PC-3 (cell line): ENCODE measurements around the gene CMTM6. TPM values are rescaled to one million over a fixed set of nuclear protein-coding genes. Genes with fewer than 3 reads are reported as not detected.

Experiments
- ATAC-seq: fragments of 200-7000 bp; cut with Tn5 transposase; 2 replicates; pipeline ENCODE4 v1.9.1; 2020; ENCODE audit warnings: mild to moderate bottlenecking, moderate library complexity
- BruUV-seq: library from RNA; stranded (reverse); fragments of 400-500 nt; replicated peaks from 2 replicates; lab custom pipeline; 2021; lab: Mats Ljungman, UMichigan
- CTCF ChIA-PET: fragments of 300-600 bp; sonication (Branson Sonifier 250); formaldehyde crosslinking; loops from one replicate; lab custom pipeline; 2022; ENCODE audit warnings: antibody characterized with exemption; lab: Charles Lee
- POLR2A ChIA-PET: fragments of 300-600 bp; sonication (Branson Sonifier 250); formaldehyde crosslinking; loops from one replicate; lab custom pipeline; 2022; ENCODE audit warnings: antibody characterized with exemption; ENCODE audit not compliant: unreplicated experiment; lab: Charles Lee
- DNase-seq: peaks from one replicate; pipeline ENCODE4 v3.0.0-alpha.2; 2015
- H2AFZ ChIP-seq: fragments of 300-600 bp; sonication (generic); 2 replicates; pipeline ENCODE4 v1.6.0; 2016; ENCODE audit warnings: antibody characterized with exemption, low read length
- H3F3A ChIP-seq: fragments of 300-600 bp; sonication (generic); one replicate; pipeline ENCODE4 v1.6.0; 2017; ENCODE audit warnings: antibody characterized with exemption, low read length, control low read depth, mild to moderate bottlenecking; ENCODE audit not compliant: unreplicated experiment
- H3K27ac ChIP-seq: fragments of 300-600 bp; sonication (generic); 2 replicates; pipeline ENCODE4 v1.5.1; 2016; ENCODE audit warnings: mild to moderate bottlenecking, low read length
- H3K27me3 ChIP-seq: fragments of 300-600 bp; sonication (generic); 2 replicates; pipeline ENCODE4 v1.6.1; 2016; ENCODE audit warnings: low read length, mixed read lengths
- H3K36me3 ChIP-seq: fragments of 300-600 bp; sonication (generic); 2 replicates; pipeline ENCODE4 v1.6.1; 2016; ENCODE audit warnings: low read depth, mixed run types, low read length, mixed read lengths
- H3K4me1 ChIP-seq: fragments of 300-600 bp; sonication (generic); 2 replicates; pipeline ENCODE4 v1.5.1; 2016; ENCODE audit warnings: low read length; ENCODE audit not compliant: insufficient read depth
- H3K4me2 ChIP-seq: fragments of 300-600 bp; sonication (generic); 2 replicates; pipeline ENCODE4 v1.6.0; 2016; ENCODE audit warnings: low read length
- H3K4me3 ChIP-seq: fragments of 300-600 bp; sonication (generic); 2 replicates; pipeline ENCODE4 v1.5.1; 2016; ENCODE audit warnings: mild to moderate bottlenecking, low read length, mixed read lengths
- H3K79me2 ChIP-seq: fragments of 300-600 bp; sonication (generic); 2 replicates; pipeline ENCODE4 v1.6.1; 2017; ENCODE audit warnings: low read length, mixed read lengths
- H3K9ac ChIP-seq: fragments of 300-600 bp; sonication (generic); 2 replicates; pipeline ENCODE4 v1.6.0; 2016; ENCODE audit warnings: mild to moderate bottlenecking, low read length
- H3K9me2 ChIP-seq: fragments of 300-600 bp; sonication (generic); replicated peaks from 2 replicates; pipeline ENCODE4 v1.6.1; 2016; ENCODE audit warnings: mixed run types, low read length, mixed read lengths
- H3K9me3 ChIP-seq: fragments of 300-600 bp; sonication (generic); 2 replicates; pipeline ENCODE4 v1.6.1; 2016; ENCODE audit warnings: low read length, mixed read lengths
- H4K20me1 ChIP-seq: fragments of 300-600 bp; sonication (generic); 2 replicates; pipeline ENCODE4 v1.6.1; 2016; ENCODE audit warnings: low read length, mixed read lengths
- CTCF ChIP-seq: fragments of 300-600 bp; sonication (generic); conservative IDR thresholded peaks from 2 replicates; pipeline ENCODE4 v1.5.1; 2017; ENCODE audit warnings: antibody characterized with exemption, low read depth, mild to moderate bottlenecking, low read length
- EZH2 ChIP-seq: fragments of 300-600 bp; sonication (generic); IDR thresholded peaks from one replicate; pipeline ENCODE4 v1.6.1; 2017; ENCODE audit warnings: antibody characterized with exemption, mild to moderate bottlenecking, low read length; ENCODE audit not compliant: unreplicated experiment
- EZH2phosphoT487 ChIP-seq: fragments of 300-600 bp; sonication (generic); IDR thresholded peaks from 2 replicates; pipeline ENCODE4 v1.6.1; 2018; ENCODE audit warnings: mild to moderate bottlenecking, antibody characterized with exemption, low read length, borderline replicate concordance
- intact Hi-C: fragments of 100-400 bp; cut with micrococcal nuclease; formaldehyde crosslinking; loops from 2 replicates; pipeline ENCODE4 v1.9.0; 2023
- total RNA-seq: library from RNA; depleted of rRNA; stranded (reverse); fragments of >200 nt; gene quantifications from 2 replicates; pipeline ENCODE4 v1.2.3, GENCODE V29; 2014

The CMTM6 gene
- total RNA-seq, 1 experiment from 2014 or later, result 67.4 TPM

- TF ChIP-seq EZH2phosphoT487, result no peak
- no peak for TF ChIP-seq EZH2
- TF ChIP-seq CTCF, result no peak
- no peaks in the 10 kb centered on the region for H3F3A ChIP-seq
- DNase-seq (no peak), ATAC-seq (no peak)
- no peaks in the 10 kb centered on the region for H3K9me3 ChIP-seq
- no peaks in the 10 kb centered on the region for H3K9me2 ChIP-seq
- H3K4me2 ChIP-seq, result no peak overlapping the region
- peaks cover 35% of the 10 kb centered on the region for H3K79me2 ChIP-seq
- POLR2A ChIA-PET, result interaction anchor here (0.6 kb wide), 1 partner anchor 102 kb away, joined by 34 read pairs; no protein-coding TSS in a partner anchor
- no peak overlapping the region for H3K4me3 ChIP-seq
- H3K4me1 ChIP-seq, result 0 out of 2 replicates have a peak, but pooled peaks cover under 1% of the 10 kb centered on the region
- H3K27me3 ChIP-seq, result no peaks in the 10 kb centered on the region
- CTCF ChIA-PET, result no interaction called here
- no peak overlapping the region for H2AFZ ChIP-seq
- H4K20me1 ChIP-seq, result no peaks in the 10 kb centered on the region
- peaks cover 35% of the 10 kb centered on the region for H3K36me3 ChIP-seq
- no peak overlapping the region for H3K9ac ChIP-seq
- intact Hi-C loops, result no loop called here
- no TSS peak for BruUV-seq
- no peak overlapping the region for H3K27ac ChIP-seq
These were observed 53.8 kb downstream of the CMTM6 start for GRCh38 chr3:32448686-32449474.

GRCh38 chr3:32447865-32448400 lies 54.7 kb downstream of the CMTM6 start:
- BruUV-seq, result no TSS peak
- Histone ChIP-seq H2AFZ (no peak overlapping the region), H3K27ac (no peak overlapping the region), H3K4me2 (no peak overlapping the region), H3K36me3 (peaks cover 37% of the 10 kb centered on the region), H3K9me2 (no peaks in the 10 kb centered on the region), H3K4me3 (no peak overlapping the region), H3K27me3 (no peaks in the 10 kb centered on the region), H3K9me3 (no peaks in the 10 kb centered on the region), H3K4me1 (peaks cover 10% of the 10 kb centered on the region), H3F3A (no peaks in the 10 kb centered on the region), H3K9ac (no peak overlapping the region), H4K20me1 (no peaks in the 10 kb centered on the region), H3K79me2 (peaks cover 35% of the 10 kb centered on the region)
- CTCF ChIA-PET, result no interaction called here
- intact Hi-C loops, result no loop called here
- no peak for TF ChIP-seq CTCF
- no peak for TF ChIP-seq EZH2
- no peak for TF ChIP-seq EZH2phosphoT487
- ATAC-seq (no peak), DNase-seq (no peak)
- POLR2A ChIA-PET, result interaction anchor here (0.7 kb wide), 1 partner anchor 31 kb away, joined by 4 read pairs; no protein-coding TSS in a partner anchor

GRCh38 chr3:32443478-32443877 lies 59.2 kb downstream of the CMTM6 start:
- H3F3A ChIP-seq, result no peaks in the 10 kb centered on the region
- no peak overlapping the region for H2AFZ ChIP-seq
- POLR2A ChIA-PET, result no interaction called here
- H3K79me2 ChIP-seq, result peaks cover 59% of the 10 kb centered on the region
- H3K4me1 ChIP-seq, result peaks cover 14% of the 10 kb centered on the region
- no peaks in the 10 kb centered on the region for H4K20me1 ChIP-seq
- no peaks in the 10 kb centered on the region for H3K9me3 ChIP-seq
- TF ChIP-seq EZH2, result no peak
- TF ChIP-seq EZH2phosphoT487, result no peak
- TF ChIP-seq CTCF, result no peak
- intact Hi-C loops, result loop anchor here (1.0 kb wide), 2 partner anchors 21 to 26 kb away; no protein-coding TSS in a partner anchor
- peak overlapping the region; percentile 58 for H3K27ac ChIP-seq
- no peaks in the 10 kb centered on the region for H3K9me2 ChIP-seq
- DNase-seq (peak; percentile 81), ATAC-seq (peak; percentile 91)
- 0 out of 2 replicates have a peak overlapping the region, but pooled peaks have one; percentile 15 for H3K4me2 ChIP-seq
- BruUV-seq, result no TSS peak
- CTCF ChIA-PET, result no interaction called here
- H3K4me3 ChIP-seq, result no peak overlapping the region
- no peaks in the 10 kb centered on the region for H3K27me3 ChIP-seq
- H3K36me3 ChIP-seq, result peaks cover 34% of the 10 kb centered on the region
- H3K9ac ChIP-seq, result no peak overlapping the region
